Activated naive CD4-positive, alpha-beta T cell treated with anti-CD3 and anti-CD28 coated beads for 36 hours (primary cell): Measurements from ENCODE around the gene THAP3. TPM values are rescaled to one million over a fixed set of nuclear protein-coding genes. Genes with fewer than 3 reads are reported as not detected.
"Not testable (repeated sequence)": the region's sequence is repeated elsewhere in the genome, so short reads cannot be mapped to it uniquely, and the experiment has no call there.

Experiments
- CTCF ChIA-PET: fragments of 350-600 bp; sonication (Branson Sonifier 250); formaldehyde crosslinking; loops from one replicate; lab custom pipeline; 2021; ENCODE audit warnings: antibody characterized with exemption; lab: Charles Lee
- DNase-seq: peaks from one replicate; pipeline ENCODE4 v3.0.0-alpha.2; 2020
- H3K27ac Mint-ChIP-seq: one replicate; pipeline ENCODE4 v1.8.0; 2021; ENCODE audit warnings: mild to moderate bottlenecking, mixed read lengths
- H3K27me3 Mint-ChIP-seq: one replicate; pipeline ENCODE4 v1.8.0; 2021; ENCODE audit warnings: low read depth, mixed read lengths
- H3K36me3 Mint-ChIP-seq: one replicate; pipeline ENCODE4 v1.8.0; 2021; ENCODE audit warnings: low read depth, mixed read lengths
- H3K4me1 Mint-ChIP-seq: one replicate; pipeline ENCODE4 v1.8.0; 2021; ENCODE audit warnings: low read depth, mixed read lengths
- H3K4me3 Mint-ChIP-seq: one replicate; pipeline ENCODE4 v1.8.0; 2021; ENCODE audit warnings: mild to moderate bottlenecking, moderate library complexity, mixed read lengths
- H3K9me3 Mint-ChIP-seq: one replicate; pipeline ENCODE4 v1.8.0; 2021; ENCODE audit warnings: mixed read lengths
- intact Hi-C: fragments of 100-400 bp; cut with micrococcal nuclease; formaldehyde crosslinking; loops from one replicate; pipeline ENCODE4 v1.15.1; 2023
- total RNA-seq, 2 experiments: library from RNA; stranded (reverse); gene quantifications; one replicate each; pipeline ENCODE4 v1.2.3, GENCODE V29; 2021

THAP3 gene
- total RNA-seq, 2 experiments from 2014 or later = 27.3 to 30.9 TPM

DNA sequence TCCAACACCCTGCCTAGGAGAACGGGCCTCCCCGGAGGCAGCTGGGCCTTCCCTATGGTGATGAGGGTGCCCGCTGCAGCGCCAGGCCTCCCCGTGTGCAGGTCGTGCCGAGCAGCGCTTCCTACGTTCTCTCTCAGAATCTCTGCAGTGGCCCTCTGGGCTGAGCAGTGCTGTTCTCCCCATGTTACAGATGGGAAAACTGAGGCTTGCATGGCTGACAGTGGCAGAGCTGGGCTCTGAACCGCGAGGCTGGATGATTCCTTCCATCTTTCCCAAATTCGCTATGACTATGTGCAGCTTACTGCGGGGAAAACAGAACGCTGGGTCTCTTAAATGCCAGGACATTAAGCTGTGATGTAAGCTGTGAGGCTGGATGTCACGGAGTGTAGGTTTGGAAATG is 30.9 kb upstream of the THAP3 start:
- CTCF ChIA-PET = no interaction called here
- Mint-ChIP-seq H3K4me3 (no peak overlapping the region), H3K27me3 (no peaks in the 10 kb centered on the region), H3K4me1 (peaks cover 35% of the 10 kb centered on the region), H3K27ac (no peak overlapping the region), H3K9me3 (no peaks in the 10 kb centered on the region), H3K36me3 (peaks cover 29% of the 10 kb centered on the region)
- intact Hi-C loops = no loop called here
- no peak for DNase-seq

DNA sequence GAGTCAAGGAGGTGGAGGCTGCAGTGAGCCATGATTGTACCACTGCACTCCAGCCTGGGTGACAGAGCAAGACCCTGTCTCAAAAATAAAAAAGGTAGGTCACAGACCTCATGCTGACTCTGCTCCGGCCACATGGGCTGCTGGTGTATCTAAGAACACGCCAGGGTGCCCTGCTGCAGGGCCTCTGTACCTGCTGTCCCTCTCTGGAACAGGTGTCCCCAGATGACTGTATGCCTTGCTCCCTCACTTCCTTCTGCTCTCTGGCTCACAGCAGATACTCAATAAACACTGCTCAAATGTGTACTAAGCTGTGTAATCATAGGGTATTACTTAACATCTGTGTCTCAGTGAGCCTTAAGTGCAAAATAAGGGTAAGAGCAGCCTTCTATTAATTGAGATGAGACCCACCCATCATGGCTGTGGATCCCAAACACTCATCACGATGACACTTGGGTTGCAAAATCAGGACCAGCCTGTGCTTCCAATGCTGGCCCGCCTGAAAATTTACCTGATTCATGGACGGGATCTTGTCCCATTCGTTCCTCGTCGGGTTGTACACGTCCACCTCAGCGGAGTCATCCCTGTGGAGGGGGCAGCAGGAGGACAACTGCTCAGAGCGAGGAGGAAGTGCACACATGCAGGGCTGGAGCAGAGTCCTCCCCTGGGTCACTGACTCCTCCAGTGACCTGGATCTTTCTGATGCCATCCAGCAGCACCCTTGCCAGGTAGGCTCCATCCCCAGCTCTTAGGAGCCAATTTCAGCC is 29.5 kb upstream of the THAP3 start:
- H3K27me3 Mint-ChIP-seq = no peaks in the 10 kb centered on the region
- H3K4me3 Mint-ChIP-seq = no peak overlapping the region
- intact Hi-C loops = no loop called here
- H3K36me3 Mint-ChIP-seq = peaks cover 40% of the 10 kb centered on the region
- no peaks in the 10 kb centered on the region for H3K9me3 Mint-ChIP-seq
- peaks cover 46% of the 10 kb centered on the region for H3K4me1 Mint-ChIP-seq
- CTCF ChIA-PET = interaction anchor here (0.7 to 1.5 kb wide), 3 partner anchors 40 to 349 kb away, joined by 3 to 7 read pairs (median 5); partner anchors contain the start of gene TAS1R1
- no peak for DNase-seq
- H3K27ac Mint-ChIP-seq = no peak overlapping the region

DNA sequence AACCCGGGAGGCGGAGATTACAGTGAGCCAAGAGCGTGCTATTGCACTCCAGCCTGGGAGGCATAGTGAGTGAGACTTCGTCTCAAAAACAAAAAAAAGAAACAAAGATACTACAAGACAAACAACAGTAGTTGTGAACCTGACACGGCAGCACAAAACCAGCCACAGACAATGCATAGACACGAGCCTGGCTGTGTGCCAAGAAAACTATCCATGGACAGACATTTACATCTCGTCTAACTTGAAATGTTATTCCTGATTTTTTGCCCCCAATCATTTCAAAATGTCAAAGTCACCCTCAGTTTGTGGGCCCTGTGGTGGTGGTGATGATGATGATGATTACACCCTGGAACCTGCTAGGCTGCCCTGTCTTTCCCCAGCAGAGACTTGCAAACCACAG is 28.3 kb upstream of the THAP3 start:
- no peaks in the 10 kb centered on the region for H3K27me3 Mint-ChIP-seq
- no peak for DNase-seq
- CTCF ChIA-PET = no interaction called here
- H3K27ac Mint-ChIP-seq = no peak overlapping the region
- H3K9me3 Mint-ChIP-seq = no peaks in the 10 kb centered on the region
- H3K4me1 Mint-ChIP-seq = peaks cover 49% of the 10 kb centered on the region
- no peak overlapping the region for H3K4me3 Mint-ChIP-seq
- intact Hi-C loops = no loop called here
- peaks cover 46% of the 10 kb centered on the region for H3K36me3 Mint-ChIP-seq

DNA sequence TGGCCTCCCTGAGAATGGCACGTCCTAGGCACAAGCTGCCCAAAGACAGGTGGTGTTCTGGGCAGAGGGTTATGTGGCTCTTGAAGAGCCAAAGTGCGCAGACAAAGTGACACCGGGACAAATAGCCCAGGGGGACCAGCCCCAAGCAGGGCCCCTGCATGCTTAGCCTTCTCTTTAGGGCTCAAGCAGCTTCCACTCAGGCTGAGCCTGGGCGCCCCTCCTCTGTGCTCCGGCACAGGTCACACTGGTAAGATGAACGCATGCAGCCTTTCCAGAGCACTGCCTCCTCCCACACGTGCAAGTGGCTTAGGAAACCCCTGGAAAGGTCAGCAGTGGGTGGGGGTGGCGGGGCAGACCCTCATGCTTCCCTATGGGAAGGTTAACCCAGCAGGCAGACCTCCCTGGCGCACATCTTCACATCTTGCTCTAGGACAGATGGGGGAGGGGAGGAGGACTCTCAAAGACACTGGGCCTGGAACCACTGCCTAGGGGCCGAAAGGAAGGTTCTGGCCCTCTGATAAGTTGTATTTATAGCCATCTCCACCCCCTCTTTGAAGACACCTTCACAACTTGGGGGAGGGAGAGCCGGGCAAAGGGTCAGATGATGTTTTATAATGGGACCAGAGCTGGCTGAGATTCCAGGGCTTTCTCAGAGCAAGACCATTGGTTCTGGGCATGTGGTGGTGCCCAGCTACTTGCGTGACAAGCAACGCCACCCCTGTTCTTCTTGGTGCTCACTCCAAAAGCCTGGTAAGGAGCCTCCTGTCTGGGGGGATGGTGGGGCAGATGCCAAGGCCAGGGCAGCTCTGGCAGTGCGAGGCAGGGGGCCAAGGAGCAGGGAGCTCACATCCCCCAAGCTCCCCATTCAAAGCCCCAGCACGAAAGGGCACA is 27.5 kb upstream of the THAP3 start:
- intact Hi-C loops = no loop called here
- CTCF ChIA-PET = no interaction called here
- no peaks in the 10 kb centered on the region for H3K27me3 Mint-ChIP-seq
- DNase-seq = no peak
- peaks cover 46% of the 10 kb centered on the region for H3K4me1 Mint-ChIP-seq
- H3K27ac Mint-ChIP-seq = no peak overlapping the region
- no peak overlapping the region for H3K4me3 Mint-ChIP-seq
- no peaks in the 10 kb centered on the region for H3K9me3 Mint-ChIP-seq
- peaks cover 46% of the 10 kb centered on the region for H3K36me3 Mint-ChIP-seq

DNA sequence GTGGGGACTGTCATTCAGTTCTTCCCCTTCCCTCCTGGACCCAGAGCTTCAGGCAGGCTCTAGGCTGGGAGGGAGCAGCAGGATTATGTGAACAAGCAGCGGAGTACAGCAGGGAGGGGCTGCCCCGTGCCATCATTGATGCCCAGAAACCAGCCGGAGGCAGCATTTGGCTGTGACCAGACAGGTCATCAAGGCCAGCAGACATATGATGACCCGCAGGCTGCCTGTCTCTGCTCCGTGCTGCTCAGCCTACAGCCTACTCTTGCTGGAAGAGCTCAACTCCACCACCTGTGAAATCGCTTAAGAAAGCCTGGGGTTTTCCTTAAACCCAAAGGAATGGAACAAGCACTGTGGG is 26.9 kb upstream of the THAP3 start:
- CTCF ChIA-PET = no interaction called here
- no peak for DNase-seq
- intact Hi-C loops = no loop called here
- H3K27me3 Mint-ChIP-seq = no peaks in the 10 kb centered on the region
- peaks cover 46% of the 10 kb centered on the region for H3K4me1 Mint-ChIP-seq
- no peak overlapping the region for H3K4me3 Mint-ChIP-seq
- no peaks in the 10 kb centered on the region for H3K9me3 Mint-ChIP-seq
- peaks cover 46% of the 10 kb centered on the region for H3K36me3 Mint-ChIP-seq
- peak overlapping the region; percentile 36 for H3K27ac Mint-ChIP-seq

DNA sequence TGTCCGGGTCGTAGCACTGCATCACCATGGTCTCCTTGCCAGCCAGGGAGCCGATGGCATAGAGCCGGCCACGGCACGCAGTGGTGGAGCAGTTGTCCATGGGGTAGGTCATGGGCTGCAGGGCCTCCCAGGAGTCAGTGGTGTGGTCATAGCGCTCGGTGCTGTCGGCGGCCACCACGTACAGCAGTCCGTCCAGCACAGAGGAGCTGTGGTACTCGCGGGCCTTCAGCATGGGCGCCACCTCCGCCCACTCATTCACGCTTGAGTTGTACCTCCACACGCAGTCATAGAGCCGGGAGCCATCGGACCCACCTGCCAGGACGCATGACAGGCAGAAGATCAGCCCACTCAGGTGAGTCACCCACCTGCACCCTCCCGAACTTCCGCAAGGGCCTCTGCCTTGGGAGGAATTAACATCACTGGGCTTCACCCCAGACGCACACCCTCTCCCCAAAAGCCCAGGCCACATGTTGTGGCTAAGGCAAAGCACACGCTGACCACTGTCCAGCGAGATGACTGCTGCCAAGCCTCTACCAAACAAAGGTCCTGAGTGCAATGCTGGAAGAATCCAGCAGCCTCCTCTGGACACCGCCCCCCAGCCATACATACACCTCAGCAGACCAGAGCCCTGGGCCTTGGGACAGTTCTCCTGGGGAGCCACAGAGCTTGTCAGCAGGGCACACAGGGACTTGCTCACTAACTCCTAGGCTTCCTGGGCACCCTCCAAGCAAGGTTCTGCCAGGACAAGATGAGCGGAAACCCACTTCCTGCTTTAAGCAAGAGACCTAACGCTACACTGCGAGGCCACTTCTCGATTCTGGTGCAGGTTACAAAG is 25.3 kb upstream of the THAP3 start:
- peak overlapping the region; percentile 95 for H3K27ac Mint-ChIP-seq
- intact Hi-C loops = no loop called here
- no peaks in the 10 kb centered on the region for H3K27me3 Mint-ChIP-seq
- H3K4me3 Mint-ChIP-seq = peak overlapping the region; percentile 97
- CTCF ChIA-PET = interaction anchor here (1.2 to 2.4 kb wide), 4 partner anchors 10 to 108 kb away, joined by 4 to 7 read pairs (median 6); partner anchors contain the start of genes NOL9 and PLEKHG5
- DNase-seq = peak; percentile 74
- peaks cover 52% of the 10 kb centered on the region for H3K4me1 Mint-ChIP-seq
- H3K9me3 Mint-ChIP-seq = no peaks in the 10 kb centered on the region
- H3K36me3 Mint-ChIP-seq = peaks cover 41% of the 10 kb centered on the region

DNA sequence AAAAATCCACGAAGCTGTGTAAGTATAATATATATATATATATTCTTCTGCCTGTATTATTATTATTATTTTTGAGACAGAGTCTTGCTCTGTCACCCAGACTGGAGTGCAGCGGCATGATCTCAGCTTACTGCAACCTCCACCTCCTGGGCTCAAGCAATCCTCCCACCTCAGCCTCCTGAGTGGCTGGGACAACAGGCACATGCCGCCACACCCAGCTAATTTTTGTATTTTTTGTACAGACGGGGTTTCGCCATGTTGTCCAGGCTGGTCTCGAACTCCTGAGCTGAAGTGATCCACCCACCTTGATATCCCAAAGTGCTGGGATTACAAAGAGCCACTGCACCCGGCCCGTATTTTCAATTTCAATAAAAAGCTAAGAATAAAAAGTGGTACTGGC is 24.7 kb upstream of the THAP3 start:
- Mint-ChIP-seq H3K4me3 (peak overlapping the region; percentile 97), H3K27ac (peak overlapping the region; percentile 95), H3K4me1 (peaks cover 52% of the 10 kb centered on the region), H3K36me3 (peaks cover 39% of the 10 kb centered on the region)
- CTCF ChIA-PET = interaction anchor here (1.0 to 2.4 kb wide), 6 partner anchors 11 to 109 kb away, joined by 3 to 7 read pairs (median 4); partner anchors contain the start of genes NOL9 and PLEKHG5
- intact Hi-C loops = loop anchor here (2.0 to 5.0 kb wide), 4 partner anchors 102 to 403 kb away; partner anchors contain the start of genes DNAJC11, PLEKHG5 and RPL22
- H3K27me3 Mint-ChIP-seq, DNase-seq, H3K9me3 Mint-ChIP-seq: not testable (repeated sequence)

DNA sequence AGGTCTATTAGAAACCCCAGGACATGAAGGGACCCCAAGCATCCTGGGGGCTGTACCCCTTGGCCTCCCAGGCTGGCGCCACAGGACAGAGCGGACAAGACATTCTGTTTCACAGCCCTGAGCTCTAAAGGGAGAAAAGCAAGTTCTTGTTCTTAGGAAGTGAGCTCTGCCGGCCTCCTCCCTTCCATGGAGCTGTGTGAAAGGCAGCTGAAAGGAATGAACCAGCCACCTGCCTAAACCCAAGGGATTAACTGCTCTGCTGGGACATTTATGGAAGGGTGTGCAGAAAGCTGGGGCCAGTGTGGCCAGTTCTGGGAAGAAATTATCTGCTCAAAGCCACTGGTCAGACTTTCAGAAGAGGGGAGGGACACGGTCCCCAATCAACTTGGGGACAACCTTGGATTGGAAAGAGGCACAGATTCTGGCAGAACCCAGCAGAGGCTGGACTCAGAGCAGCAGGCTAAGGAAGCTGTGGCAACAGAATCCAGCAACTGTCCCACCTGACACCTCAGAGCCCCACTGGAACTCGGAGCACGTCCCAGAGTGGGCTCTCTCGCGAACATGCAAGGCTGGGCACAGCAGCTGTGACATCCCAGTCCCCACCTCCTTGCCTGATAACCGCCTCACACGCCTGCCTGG is 24.1 kb upstream of the THAP3 start:
- H3K4me1 Mint-ChIP-seq = peaks cover 52% of the 10 kb centered on the region
- H3K27me3 Mint-ChIP-seq = no peaks in the 10 kb centered on the region
- H3K27ac Mint-ChIP-seq = peak overlapping the region; percentile 95
- intact Hi-C loops = loop anchor here (1.0 to 5.0 kb wide), 10 partner anchors 13 to 403 kb away; partner anchors contain the start of genes CAMTA1, DNAJC11, NOL9 and PHF13
- peak overlapping the region; percentile 97 for H3K4me3 Mint-ChIP-seq
- no peaks in the 10 kb centered on the region for H3K9me3 Mint-ChIP-seq
- CTCF ChIA-PET = interaction anchor here (1.0 to 2.4 kb wide), 6 partner anchors 11 to 110 kb away, joined by 3 to 7 read pairs (median 4); partner anchors contain the start of genes NOL9 and PLEKHG5
- peaks cover 35% of the 10 kb centered on the region for H3K36me3 Mint-ChIP-seq
- no peak for DNase-seq

DNA sequence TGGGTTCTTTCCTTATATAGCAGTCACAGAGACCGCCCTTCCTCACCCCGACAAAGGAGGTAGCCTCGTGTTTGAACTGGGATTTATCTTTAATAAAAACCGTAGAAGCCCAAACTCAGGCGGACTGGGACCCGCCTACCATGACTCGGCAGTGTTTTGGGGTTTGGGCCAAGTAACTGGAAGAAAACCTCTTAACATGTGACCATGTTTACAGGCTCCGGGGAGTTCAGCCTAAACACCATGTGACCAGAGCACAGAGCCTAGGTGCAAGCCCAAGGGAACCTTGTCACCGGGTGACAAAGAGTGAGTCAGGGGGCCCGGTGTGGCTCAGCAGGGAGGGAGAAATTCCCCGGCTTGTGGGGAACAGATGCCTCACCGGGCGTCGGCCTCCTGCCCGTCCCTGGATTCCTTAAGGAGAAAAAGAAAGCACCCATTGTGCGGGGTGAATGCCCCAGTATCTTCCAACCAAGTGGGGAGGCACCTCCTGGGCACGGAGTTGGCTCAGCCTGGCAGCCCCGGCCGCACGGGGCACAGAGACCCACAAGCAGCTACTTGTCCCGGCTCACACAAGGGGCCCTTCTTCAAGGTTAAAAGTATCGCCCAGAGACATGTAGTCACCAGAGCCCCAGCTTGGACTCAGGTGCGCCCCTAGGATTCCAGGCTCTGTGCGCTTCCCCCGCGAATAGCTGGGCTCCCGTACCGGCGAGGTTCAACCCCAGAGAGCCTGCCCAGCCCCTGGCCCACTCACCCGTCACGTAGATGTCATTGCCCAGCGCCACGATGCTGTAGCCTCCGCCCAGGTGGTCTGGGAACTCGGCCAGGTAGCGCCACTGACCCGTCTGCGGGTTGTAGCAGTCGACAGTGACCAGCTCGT is 23.4 kb upstream of the THAP3 start:
- CTCF ChIA-PET = interaction anchor here (0.6 to 2.4 kb wide), 9 partner anchors 11 to 118 kb away, joined by 3 to 7 read pairs (median 3); partner anchors contain the start of genes NOL9 and THAP3
- Mint-ChIP-seq H3K4me3 (peak overlapping the region; percentile 97), H3K9me3 (no peaks in the 10 kb centered on the region), H3K36me3 (peaks cover 28% of the 10 kb centered on the region), H3K27ac (peak overlapping the region; percentile 95), H3K4me1 (peaks cover 44% of the 10 kb centered on the region), H3K27me3 (no peaks in the 10 kb centered on the region)
- peak; percentile 96 for DNase-seq
- intact Hi-C loops = loop anchor here (1.0 to 5.0 kb wide), 10 partner anchors 12 to 404 kb away; partner anchors contain the start of genes CAMTA1, DNAJC11, NOL9 and PHF13

DNA sequence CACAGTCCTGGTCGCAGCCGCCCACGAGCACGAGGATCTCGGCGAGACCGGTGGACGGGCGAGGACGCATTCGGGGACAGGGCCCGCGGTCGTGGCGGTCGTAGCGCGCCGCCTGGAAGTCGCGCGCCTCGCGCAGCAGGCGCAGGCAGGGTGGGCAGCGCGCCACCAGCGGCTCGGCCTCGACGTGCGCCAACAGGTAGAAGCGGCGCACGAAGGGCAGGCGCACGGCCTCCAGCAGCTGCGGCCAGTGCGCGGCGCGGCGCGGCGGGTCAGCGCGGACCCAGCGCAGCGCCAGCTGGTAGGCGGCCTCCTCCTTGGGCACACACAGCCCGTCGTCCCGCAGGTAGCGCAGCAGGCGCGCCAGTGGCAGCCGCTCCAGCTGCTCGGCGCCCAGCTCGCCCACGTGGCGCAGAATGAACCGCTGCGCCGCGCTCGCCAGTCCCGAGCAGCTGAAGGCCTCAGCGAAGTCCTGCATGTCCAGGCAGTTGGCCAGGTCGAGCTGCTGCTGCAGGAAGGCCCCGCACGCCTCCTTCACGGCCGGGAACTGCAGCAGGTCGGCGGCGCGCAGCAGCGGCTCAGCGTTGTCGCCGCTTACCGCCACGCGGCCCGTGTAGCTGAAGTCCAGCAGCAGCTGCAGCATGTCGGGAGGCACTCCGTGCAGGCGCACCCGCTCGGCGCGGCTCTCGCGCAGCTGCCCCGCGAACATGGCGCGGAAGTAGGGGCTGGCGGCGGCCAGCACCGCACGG is 22.6 kb upstream of the THAP3 start:
- Mint-ChIP-seq H3K4me3 (peak overlapping the region; percentile 97), H3K9me3 (no peaks in the 10 kb centered on the region), H3K27me3 (no peaks in the 10 kb centered on the region), H3K36me3 (peaks cover 27% of the 10 kb centered on the region), H3K4me1 (peaks cover 40% of the 10 kb centered on the region), H3K27ac (peak overlapping the region; percentile 95)
- CTCF ChIA-PET = interaction anchor here (0.5 to 1.2 kb wide), 7 partner anchors 10 to 117 kb away, joined by 3 read pairs; partner anchors contain the start of gene THAP3
- DNase-seq = peak; percentile 30
- intact Hi-C loops = loop anchor here (1.0 to 5.0 kb wide), 12 partner anchors 11 to 575 kb away; partner anchors contain the start of genes ACOT7, CAMTA1, DNAJC11 and NOL9
